B cell (primary cell): Measurements from ENCODE around the gene HIPK4. TPM values are rescaled to one million over a fixed set of nuclear protein-coding genes. Genes with fewer than 3 reads are reported as not detected.

Source experiments
- ATAC-seq: fragments of 200-7000 bp; cut with Tn5 transposase; one replicate; pipeline ENCODE4 v1.10.0; 2021; ENCODE audit warnings: low read depth, mild to moderate bottlenecking, moderate number of reproducible peaks, moderate library complexity
- CTCF ChIA-PET: fragments of 350-600 bp; sonication (Branson Sonifier 250); formaldehyde crosslinking; loops from one replicate; lab custom pipeline; 2021; ENCODE audit warnings: antibody characterized with exemption, inconsistent platforms; lab: Charles Lee
- POLR2A ChIA-PET: fragments of 350-600 bp; sonication (Branson Sonifier 250); formaldehyde crosslinking; loops from one replicate; lab custom pipeline; 2021; ENCODE audit warnings: antibody characterized with exemption; lab: Charles Lee
- DNase-seq: peaks from one replicate; pipeline ENCODE4 v3.0.0; 2013
- H2AFZ ChIP-seq: 2 replicates; pipeline ENCODE4 v1.6.1; 2012; ENCODE audit warnings: mild to moderate bottlenecking, low read depth, low read length; ENCODE audit not compliant: insufficient read depth, poor library complexity, severe bottlenecking
- H3K27ac ChIP-seq, 2 donors: 1 replicate in 1 of 2; 2 replicates in 1 of 2; pipeline ENCODE4 v1.5.1; 2012 to 2013; ENCODE audit warnings: low read length in 2 of 2, mild to moderate bottlenecking in 2 of 2, moderate library complexity in 1 of 2
- H3K27me3 ChIP-seq, 4 experiments: fragments of 200-600 bp in 1 of 4; sonication (generic) in 1 of 4; replicated peaks in 1 of 4; 1 replicate in 2 of 4; 2 replicates in 2 of 4; pipeline versions ENCODE4 v1.6.1 to v1.7.0; 2013 to 2016; ENCODE audit warnings: low read length in 3 of 4, mild to moderate bottlenecking in 2 of 4, mixed read lengths in 1 of 4, moderate library complexity in 1 of 4; ENCODE audit not compliant: insufficient read depth in 4 of 4, control insufficient read depth in 3 of 4; ENCODE audit errors: control extremely low read depth in 1 of 4
- H3K36me3 ChIP-seq, 2 experiments: replicated peaks in 1 of 2; 1 replicate in 1 of 2; 2 replicates in 1 of 2; pipeline versions ENCODE4 v1.6.1 to v1.7.1; 2013; ENCODE audit warnings: low read length in 1 of 2; ENCODE audit not compliant: insufficient read depth in 2 of 2, control insufficient read depth in 1 of 2; ENCODE audit errors: control extremely low read depth in 1 of 2, extremely low read depth in 1 of 2
- H3K4me1 ChIP-seq, 2 donors: fragments of 200-600 bp in 1 of 2; sonication (generic) in 1 of 2; 1 replicate in 1 of 2; 2 replicates in 1 of 2; pipeline versions ENCODE4 v1.5.1 to v1.6.1; 2013 to 2017; ENCODE audit warnings: low read length in 2 of 2; ENCODE audit not compliant: control insufficient read depth in 2 of 2, insufficient read depth in 2 of 2
- H3K4me2 ChIP-seq: replicated peaks from 2 replicates; pipeline ENCODE3; 2012; ENCODE audit warnings: mild to moderate bottlenecking, low read depth, low read length; ENCODE audit not compliant: poor library complexity, severe bottlenecking
- H3K4me3 ChIP-seq, 5 experiments: fragments of 200-600 bp in 1 of 5; sonication (generic) in 1 of 5; 1 replicate in 3 of 5; 2 replicates in 2 of 5; pipeline versions ENCODE4 v1.5.1 to v1.7.0; 2011 to 2016; ENCODE audit warnings: low read length in 4 of 5, mild to moderate bottlenecking in 4 of 5, low read depth in 2 of 5, control low read depth in 1 of 5, moderate library complexity in 1 of 5; ENCODE audit not compliant: insufficient read depth in 1 of 5; ENCODE audit errors: control extremely low read depth in 1 of 5, extremely low read depth in 1 of 5
- H3K79me2 ChIP-seq: fragments of 200-600 bp; sonication (generic); one replicate; pipeline ENCODE4 v1.6.0; 2016; ENCODE audit warnings: low read length; ENCODE audit not compliant: control insufficient read depth, insufficient read depth
- H3K9ac ChIP-seq: fragments of 200-600 bp; sonication (generic); 2 replicates; pipeline ENCODE4 v1.6.1; 2017; ENCODE audit warnings: mild to moderate bottlenecking, low read length, moderate library complexity
- H3K9me3 ChIP-seq, 3 donors: one replicate each; pipeline versions ENCODE4 v1.6.1 to v1.7.1; 2013; ENCODE audit warnings: low read length in 2 of 3; ENCODE audit not compliant: control insufficient read depth in 2 of 3, insufficient read depth in 1 of 3; ENCODE audit errors: control extremely low read depth in 1 of 3
- H4K20me1 ChIP-seq: 2 replicates; pipeline ENCODE4 v1.6.0; 2012; ENCODE audit warnings: mild to moderate bottlenecking, low read length; ENCODE audit not compliant: insufficient read depth, control insufficient read depth, poor library complexity, severe bottlenecking
- H3K27ac Mint-ChIP-seq: one replicate; pipeline ENCODE4 v1.8.0; 2021; ENCODE audit warnings: mixed read lengths
- H3K27me3 Mint-ChIP-seq: one replicate; pipeline ENCODE4 v1.8.0; 2021; ENCODE audit warnings: mixed read lengths
- H3K4me1 Mint-ChIP-seq: one replicate; pipeline ENCODE4 v1.8.0; 2021; ENCODE audit warnings: mixed read lengths
- H3K4me3 Mint-ChIP-seq: one replicate; pipeline ENCODE4 v1.8.0; 2021; ENCODE audit warnings: mixed read lengths
- H3K9me3 Mint-ChIP-seq: one replicate; pipeline ENCODE4 v1.8.0; 2022; ENCODE audit warnings: mixed read lengths; ENCODE audit not compliant: insufficient read depth
- EZH2 ChIP-seq: IDR thresholded peaks from 2 replicates; pipeline ENCODE4 v1.6.1; 2012; ENCODE audit warnings: borderline replicate concordance, low read depth, mild to moderate bottlenecking, moderate library complexity, low read length; ENCODE audit not compliant: insufficient read depth, poor library complexity, severe bottlenecking
- WGBS: methylation state at CpG from one replicate; pipeline ENCODE4 v1.1.5; 2013; ENCODE audit warnings: missing lambda C conversion rate; ENCODE audit not compliant: insufficient coverage; 5-methylcytosine and 5-hydroxymethylcytosine counted together
- intact Hi-C: fragments of 100-400 bp; cut with micrococcal nuclease; formaldehyde crosslinking; loops from one replicate; pipeline ENCODE4 v1.10.0; 2022
- polyA plus RNA-seq: library from polyadenylated mRNA; depleted of rRNA; stranded (reverse); fragments of >200 nt; gene quantifications from 2 replicates; pipeline ENCODE4 v1.2.3, GENCODE V29; 2012
- total RNA-seq, 2 donors: library from RNA; stranded (reverse); fragments of 120-200 nt in 1 of 2; gene quantifications; 1 replicate in 1 of 2; 2 replicates in 1 of 2; pipeline versions ENCODE4 v1.2.3 to v1.2.4, GENCODE V29; 2013 to 2022
- TF ChIP-seq, protein P1 (sequence below): fragments of 200-600 bp; IDR thresholded peaks from one replicate; pipeline ENCODE4 v1.8.0; 2022; ENCODE audit warnings: antibody characterized with exemption, mild to moderate bottlenecking

Gene HIPK4
- total and polyA plus RNA-seq, 2 donors (not counting 1 experiment from before 2014, with no cell fraction given), result 0.04 to 0.20 TPM

DNA sequence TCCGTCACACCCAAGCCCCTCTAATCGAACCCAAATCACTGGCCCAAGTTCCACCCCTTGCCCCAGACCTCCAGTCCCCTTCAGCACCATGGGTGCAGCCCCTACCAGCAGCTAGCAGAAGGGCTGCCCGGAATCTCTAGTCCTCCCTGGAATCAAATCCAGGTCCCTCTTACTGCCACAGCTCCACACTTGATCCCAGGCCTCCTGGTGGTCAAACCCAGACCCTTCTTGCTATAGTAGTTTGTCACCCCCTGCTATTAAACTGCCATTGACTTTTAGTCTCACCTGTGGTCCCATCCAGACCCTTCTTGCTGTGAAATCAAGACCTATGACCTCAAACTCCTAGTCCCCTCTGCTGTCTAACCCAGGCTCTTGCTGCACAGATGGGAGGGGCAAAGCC, 8.7 kb downstream of the HIPK4 start:
- TF ChIP-seq EZH2, result no peak
- TF ChIP-seq, protein P1, sequence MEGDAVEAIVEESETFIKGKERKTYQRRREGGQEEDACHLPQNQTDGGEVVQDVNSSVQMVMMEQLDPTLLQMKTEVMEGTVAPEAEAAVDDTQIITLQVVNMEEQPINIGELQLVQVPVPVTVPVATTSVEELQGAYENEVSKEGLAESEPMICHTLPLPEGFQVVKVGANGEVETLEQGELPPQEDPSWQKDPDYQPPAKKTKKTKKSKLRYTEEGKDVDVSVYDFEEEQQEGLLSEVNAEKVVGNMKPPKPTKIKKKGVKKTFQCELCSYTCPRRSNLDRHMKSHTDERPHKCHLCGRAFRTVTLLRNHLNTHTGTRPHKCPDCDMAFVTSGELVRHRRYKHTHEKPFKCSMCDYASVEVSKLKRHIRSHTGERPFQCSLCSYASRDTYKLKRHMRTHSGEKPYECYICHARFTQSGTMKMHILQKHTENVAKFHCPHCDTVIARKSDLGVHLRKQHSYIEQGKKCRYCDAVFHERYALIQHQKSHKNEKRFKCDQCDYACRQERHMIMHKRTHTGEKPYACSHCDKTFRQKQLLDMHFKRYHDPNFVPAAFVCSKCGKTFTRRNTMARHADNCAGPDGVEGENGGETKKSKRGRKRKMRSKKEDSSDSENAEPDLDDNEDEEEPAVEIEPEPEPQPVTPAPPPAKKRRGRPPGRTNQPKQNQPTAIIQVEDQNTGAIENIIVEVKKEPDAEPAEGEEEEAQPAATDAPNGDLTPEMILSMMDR, result no peak
- intact Hi-C loops, result no loop called here
- Histone ChIP-seq H3K4me3 (no peak overlapping the region), H3K27me3 (peaks cover 0 to 3% (median 0%) of the 10 kb centered on the region in 4 experiments), H3K79me2 (no peaks in the 10 kb centered on the region), H3K27ac (no peak overlapping the region), H3K9ac (no peak overlapping the region), H3K36me3 (peaks cover 0 to 2% of the 10 kb centered on the region in 2 experiments), H4K20me1 (no peaks in the 10 kb centered on the region), H3K4me2 (no peak overlapping the region), H2AFZ (no peak overlapping the region), H3K4me1 (no peaks in the 10 kb centered on the region), H3K9me3 (no peaks in the 10 kb centered on the region)
- Mint-ChIP-seq H3K27me3 (no peaks in the 10 kb centered on the region), H3K9me3 (no peaks in the 10 kb centered on the region), H3K4me3 (no peak overlapping the region), H3K27ac (no peak overlapping the region), H3K4me1 (no peaks in the 10 kb centered on the region)
- CTCF ChIA-PET, result no interaction called here
- POLR2A ChIA-PET, result no interaction called here
- ATAC-seq (no peak), DNase-seq (no peak)
- 100% methylated on average over 1 of the region's 3 CpGs for WGBS

DNA sequence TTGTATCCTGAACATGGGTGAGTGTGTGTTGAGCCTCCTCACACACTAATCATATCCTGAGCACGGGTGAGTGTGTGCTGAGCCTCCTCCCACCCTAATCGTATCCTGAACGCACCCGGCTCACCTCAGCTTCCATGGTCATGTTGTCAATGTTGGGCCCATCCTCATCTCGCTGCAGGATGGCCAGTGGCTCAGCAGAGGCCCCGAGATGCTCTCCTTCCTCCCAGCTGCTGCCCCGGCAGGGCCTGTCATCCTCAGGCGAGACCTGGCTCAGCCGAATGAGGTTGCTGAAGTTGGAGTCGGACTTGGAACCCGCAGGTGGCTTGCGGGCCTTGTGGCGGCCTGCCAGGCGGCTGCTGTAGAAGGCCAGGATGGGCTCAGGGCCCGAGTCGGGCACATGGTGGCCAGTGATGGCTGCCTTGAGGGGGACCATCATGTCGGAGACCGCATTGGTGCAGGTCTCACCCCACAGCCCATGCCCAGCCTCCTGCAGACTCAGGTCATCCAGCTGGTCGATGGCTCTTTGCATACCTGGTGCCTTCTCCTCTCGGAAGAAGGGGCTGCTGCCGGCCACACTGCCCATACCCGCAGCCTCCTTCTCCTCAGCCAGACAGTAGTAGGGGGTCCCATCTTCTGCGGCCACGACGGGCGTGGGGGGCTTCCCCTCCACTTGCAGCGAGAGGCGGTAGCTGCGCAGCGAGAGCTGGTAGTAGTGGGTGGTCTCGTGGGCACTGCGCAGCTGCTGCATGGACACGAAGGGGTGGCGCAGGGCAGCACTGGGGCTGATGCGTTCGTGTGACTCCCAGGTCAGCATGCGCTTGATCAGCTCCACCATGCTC, 9.6 kb downstream of the HIPK4 start:
- ChIA-PET POLR2A (no interaction called here), CTCF (no interaction called here)
- ATAC-seq (no peak), DNase-seq (no peak)
- H3K4me2 ChIP-seq, result no peak overlapping the region
- H3K4me1 Mint-ChIP-seq, result no peaks in the 10 kb centered on the region
- no peak overlapping the region for H3K27ac Mint-ChIP-seq
- no peak overlapping the region for H3K27ac ChIP-seq
- H3K36me3 ChIP-seq, result peaks cover 0 to 2% of the 10 kb centered on the region in 2 experiments
- TF ChIP-seq, protein P1, result no peak
- no peak for TF ChIP-seq EZH2
- H3K79me2 ChIP-seq, result no peaks in the 10 kb centered on the region
- no peak overlapping the region for H2AFZ ChIP-seq
- no peak overlapping the region for H3K4me3 Mint-ChIP-seq
- WGBS, result 96% methylated on average over 35 of the region's 37 CpGs
- peaks cover 0 to 3% (median 0%) of the 10 kb centered on the region in 4 experiments for H3K27me3 ChIP-seq
- intact Hi-C loops, result no loop called here
- no peaks in the 10 kb centered on the region for H4K20me1 ChIP-seq
- no peak overlapping the region for H3K9ac ChIP-seq
- no peaks in the 10 kb centered on the region for H3K9me3 Mint-ChIP-seq
- no peaks in the 10 kb centered on the region for H3K27me3 Mint-ChIP-seq
- H3K4me1 ChIP-seq, result no peaks in the 10 kb centered on the region
- no peak overlapping the region for H3K4me3 ChIP-seq
- H3K9me3 ChIP-seq, result no peaks in the 10 kb centered on the region
